GM21737 (cell line): ENCODE measurements around the gene ANO10.
"Not testable (repeated sequence)": the region's sequence is repeated elsewhere in the genome, so short reads cannot be mapped to it uniquely, and the experiment has no call there.

Experiments used
- ATAC-seq: cut with Tn5 transposase; IDR thresholded peaks from one replicate; pipeline ENCODE4 v1.9.1; 2021; ENCODE audit warnings: mild to moderate bottlenecking, moderate library complexity; ENCODE audit not compliant: unreplicated experiment

Gene ANO10

GRCh38 chr3:43484926-43485488, 136.8 kb downstream of the ANO10 start:
- no peak for ATAC-seq

- ATAC-seq, result no peak
Measured at GRCh38 chr3:43481375-43481774, 140.4 kb downstream of the ANO10 start.

GRCh38 chr3:43478839-43479238, 143.0 kb downstream of the ANO10 start:
- ATAC-seq, result not testable (repeated sequence)

- no peak for ATAC-seq
Measured at GRCh38 chr3:43478118-43478785, 143.6 kb downstream of the ANO10 start.

GRCh38 chr3:43477600-43477999, 144.2 kb downstream of the ANO10 start:
- ATAC-seq, result no peak

GRCh38 chr3:43473737-43474136, 148.1 kb downstream of the ANO10 start:
- ATAC-seq, result no peak

- no peak for ATAC-seq
Measured at GRCh38 chr3:43473244-43473643, 148.6 kb downstream of the ANO10 start.

- no peak for ATAC-seq
Measured at GRCh38 chr3:43468133-43468532, 153.7 kb downstream of the ANO10 start.

- no peak for ATAC-seq
Measured at GRCh38 chr3:43465109-43465508, 156.7 kb downstream of the ANO10 start.

- ATAC-seq, result not testable (repeated sequence)
Measured at GRCh38 chr3:43462566-43462965, 159.2 kb downstream of the ANO10 start.

GRCh38 chr3:43461345-43461744, 160.5 kb downstream of the ANO10 start:
- no peak for ATAC-seq

GRCh38 chr3:43457038-43457437, 164.8 kb downstream of the ANO10 start:
- ATAC-seq, result not testable (repeated sequence)

GRCh38 chr3:43455233-43455632, 166.6 kb downstream of the ANO10 start:
- no peak for ATAC-seq

GRCh38 chr3:43453981-43454380, 167.8 kb downstream of the ANO10 start:
- ATAC-seq, result no peak

- no peak for ATAC-seq
Measured at GRCh38 chr3:43451670-43452254, 170.0 kb downstream of the ANO10 start.

- no peak for ATAC-seq
Measured at GRCh38 chr3:43448098-43448497, 173.7 kb downstream of the ANO10 start.

- ATAC-seq, result no peak
Measured at GRCh38 chr3:43445820-43446219, 176.0 kb downstream of the ANO10 start.

- ATAC-seq, result no peak
Measured at GRCh38 chr3:43442872-43443395, 178.9 kb downstream of the ANO10 start.

GRCh38 chr3:43436507-43437140, 185.2 kb downstream of the ANO10 start:
- no peak for ATAC-seq

GRCh38 chr3:43435706-43436105, 186.1 kb downstream of the ANO10 start:
- no peak for ATAC-seq

GRCh38 chr3:43434431-43434830, 187.4 kb downstream of the ANO10 start:
- no peak for ATAC-seq

GRCh38 chr3:43432462-43432861, 189.3 kb downstream of the ANO10 start:
- no peak for ATAC-seq
